HG02870 (cell line): ENCODE results near the gene FGD3.
A peak's percentile ranks its signal among the peaks of the same experiment; 100 is the strongest.

Experiments
- ATAC-seq: cut with Tn5 transposase; IDR thresholded peaks from one replicate; pipeline ENCODE4 v1.9.1; 2021; ENCODE audit warnings: mild to moderate bottlenecking, moderate library complexity; ENCODE audit not compliant: unreplicated experiment

Gene FGD3

GRCh38 chr9:93052791-93053540 is 105.6 kb downstream of the FGD3 start:
- no peak for ATAC-seq

- no peak for ATAC-seq
These were observed 106.5 kb downstream of the FGD3 start for GRCh38 chr9:93053781-93054331.

- ATAC-seq = no peak
These were observed 107.7 kb downstream of the FGD3 start for GRCh38 chr9:93054758-93055704.

GRCh38 chr9:93057042-93057702 is 109.8 kb downstream of the FGD3 start:
- no peak for ATAC-seq

- ATAC-seq = no peak
These were observed 110.5 kb downstream of the FGD3 start for GRCh38 chr9:93057703-93058354.

- peak; percentile 46 for ATAC-seq
These were observed 111.2 kb downstream of the FGD3 start, which contains the start of gene SUSD3 for GRCh38 chr9:93058355-93059010. Gene SUSD3 (plus strand): TSS chr9:93058701. CDS start chr9:93058743, 42 bp downstream.

GRCh38 chr9:93059011-93059714 is 111.8 kb downstream of the FGD3 start:
- ATAC-seq = no peak

- no peak for ATAC-seq
These were observed 112.6 kb downstream of the FGD3 start for GRCh38 chr9:93059715-93060578.

- ATAC-seq = no peak
These were observed 113.5 kb downstream of the FGD3 start for GRCh38 chr9:93060746-93061259.

- no peak for ATAC-seq
These were observed 114.0 kb downstream of the FGD3 start for GRCh38 chr9:93061260-93061751.

GRCh38 chr9:93061791-93062763 is 114.8 kb downstream of the FGD3 start:
- ATAC-seq = no peak

GRCh38 chr9:93064392-93065134 is 117.2 kb downstream of the FGD3 start:
- peak; percentile 90 for ATAC-seq

- no peak for ATAC-seq
These were observed 117.9 kb downstream of the FGD3 start for GRCh38 chr9:93065135-93065720.

- no peak for ATAC-seq
These were observed 119.8 kb downstream of the FGD3 start for GRCh38 chr9:93066978-93067603.

- ATAC-seq = no peak
These were observed 121.6 kb downstream of the FGD3 start for GRCh38 chr9:93068956-93069355.
